ENCODE measurements around the gene ATP11C. TPM values are rescaled to one million over a fixed set of nuclear protein-coding genes. Genes with fewer than 3 reads are reported as not detected.
A peak's percentile ranks its signal among the peaks of the same experiment; 100 is the strongest.

Gene ATP11C
- polyA plus RNA-seq, 3 donors, result 1.6 to 6.7 (median 2.5) TPM

DNA sequence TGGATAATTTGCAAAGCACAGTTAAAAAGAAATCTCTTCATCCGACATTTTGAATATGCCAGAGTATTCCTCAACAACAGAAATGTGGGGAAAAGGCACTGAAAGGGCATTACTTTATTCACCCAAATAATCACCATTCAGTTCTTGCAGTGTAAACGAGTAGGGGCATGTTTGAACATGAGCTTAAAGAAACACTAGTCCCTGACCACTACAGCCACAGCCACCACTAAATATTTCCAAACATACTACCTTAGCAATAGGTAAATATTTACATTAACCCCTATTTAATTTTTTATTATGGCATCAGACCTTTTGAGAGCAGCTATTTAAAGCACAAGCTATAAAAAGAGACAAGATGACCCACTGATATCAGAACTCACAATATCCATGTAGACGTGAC, 252.5 kb downstream of the ATP11C start:
- H3K36me3 ChIP-seq (replicated peaks in 1 of 2; ENCODE audit: control insufficient read depth in 1 of 2, insufficient read depth in 2 of 2, low read length in 2 of 2), result no peaks in the 10 kb centered on the region
- no CpG with 5 or more reads among the region's 3 CpGs for WGBS (ENCODE audit: insufficient coverage)
- no peak overlapping the region for H3K4me2 ChIP-seq (replicated peaks; ENCODE audit: extremely low read depth, low read length, poor library complexity, severe bottlenecking)
- TF ChIP-seq, protein P1, sequence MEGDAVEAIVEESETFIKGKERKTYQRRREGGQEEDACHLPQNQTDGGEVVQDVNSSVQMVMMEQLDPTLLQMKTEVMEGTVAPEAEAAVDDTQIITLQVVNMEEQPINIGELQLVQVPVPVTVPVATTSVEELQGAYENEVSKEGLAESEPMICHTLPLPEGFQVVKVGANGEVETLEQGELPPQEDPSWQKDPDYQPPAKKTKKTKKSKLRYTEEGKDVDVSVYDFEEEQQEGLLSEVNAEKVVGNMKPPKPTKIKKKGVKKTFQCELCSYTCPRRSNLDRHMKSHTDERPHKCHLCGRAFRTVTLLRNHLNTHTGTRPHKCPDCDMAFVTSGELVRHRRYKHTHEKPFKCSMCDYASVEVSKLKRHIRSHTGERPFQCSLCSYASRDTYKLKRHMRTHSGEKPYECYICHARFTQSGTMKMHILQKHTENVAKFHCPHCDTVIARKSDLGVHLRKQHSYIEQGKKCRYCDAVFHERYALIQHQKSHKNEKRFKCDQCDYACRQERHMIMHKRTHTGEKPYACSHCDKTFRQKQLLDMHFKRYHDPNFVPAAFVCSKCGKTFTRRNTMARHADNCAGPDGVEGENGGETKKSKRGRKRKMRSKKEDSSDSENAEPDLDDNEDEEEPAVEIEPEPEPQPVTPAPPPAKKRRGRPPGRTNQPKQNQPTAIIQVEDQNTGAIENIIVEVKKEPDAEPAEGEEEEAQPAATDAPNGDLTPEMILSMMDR (IDR thresholded peaks at IDR 0.05), result no peak
- H3K9me3 ChIP-seq (replicated peaks in 1 of 2; ENCODE audit: control insufficient read depth in 1 of 2, insufficient read depth in 1 of 2, low read length in 2 of 2), result peaks cover 4 to 7% of the 10 kb centered on the region in 2 donors
- peaks cover 1 to 2% (median 1%) of the 10 kb centered on the region in 3 donors for H3K27me3 Mint-ChIP-seq (ENCODE audit: low read depth in 3 of 3)
- H3K79me2 ChIP-seq (ENCODE audit: insufficient read depth, low read length), result no peaks in the 10 kb centered on the region
- H4K20me1 ChIP-seq (ENCODE audit: insufficient read depth, low read length), result no peaks in the 10 kb centered on the region
- H3K27ac ChIP-seq (ENCODE audit: low read depth in 1 of 2, low read length in 2 of 2), result no peak overlapping the region
- H2AFZ ChIP-seq (ENCODE audit: insufficient read depth, low read depth, low read length, poor library complexity, severe bottlenecking), result no peak overlapping the region
- H3K4me3 ChIP-seq (replicated peaks in 1 of 3; ENCODE audit: low read depth in 2 of 3, low read length in 3 of 3), result no peak overlapping the region
- H3K27ac Mint-ChIP-seq, result no peak overlapping the region
- no peak for DNase-seq
- H3K36me3 Mint-ChIP-seq, result no peaks in the 10 kb centered on the region
- no peaks in the 10 kb centered on the region for H3K27me3 ChIP-seq (ENCODE audit: control insufficient read depth in 2 of 2, insufficient read depth in 2 of 2, low read length in 2 of 2)
- intact Hi-C loops (cut with micrococcal nuclease), result no loop called here
- H3K4me1 ChIP-seq (ENCODE audit: control insufficient read depth in 1 of 2, insufficient read depth in 2 of 2, low read length in 2 of 2), result no peaks in the 10 kb centered on the region
- peaks cover 4 to 13% (median 7%) of the 10 kb centered on the region in 7 donors for H3K9me3 Mint-ChIP-seq
- no peak overlapping the region for H3K9ac ChIP-seq (ENCODE audit: insufficient read depth, low read length, poor library complexity, severe bottlenecking)
- H3K4me1 Mint-ChIP-seq, result no peaks in the 10 kb centered on the region
- H3K4me3 Mint-ChIP-seq, result no peak overlapping the region

Small RNA genes within 50 kb of the gene (small RNA-seq; reads per million reads assigned to genes)
- gene MIR505 (ENCODE audit: insufficient read length, low read depth) (13.9 reads per million, percentile 82 among the genes with 10 or more reads in this experiment), gene RF00425 (ENCODE audit: insufficient read length, low read depth) (not detected), gene RF01210 (ENCODE audit: insufficient read length, low read depth) (not detected), gene RNU6ATAC23P (ENCODE audit: insufficient read length, low read depth) (not detected)

Other genes with a start within 250 kb of the ATP11C start
- gene MCF2, start 224.9 kb downstream of the ATP11C start, polyA plus RNA-seq, result under 1 TPM in 1 of 3 donors, not detected in 2; 0.40 TPM
- gene CXorf66, start 32.5 kb upstream of the ATP11C start, polyA plus RNA-seq, result not detected